ENCODE data around the gene ADGRA3. TPM values are rescaled to one million over a fixed set of nuclear protein-coding genes. Genes with fewer than 3 reads are reported as not detected.

The ADGRA3 gene
- total RNA-seq, 1 experiment from 2014 or later = 29.0 TPM

- Histone ChIP-seq H4K20me1 (ENCODE audit: low read length) (no peaks in the 10 kb centered on the region), H3K9me2 (replicated peaks; ENCODE audit: low read length) (no peaks in the 10 kb centered on the region), H3F3A (ENCODE audit: low read length, unreplicated experiment) (no peaks in the 10 kb centered on the region), H3K4me3 (ENCODE audit: low read length) (no peak overlapping the region), H3K4me1 (ENCODE audit: insufficient read depth, low read length) (0 out of 2 replicates have a peak, but pooled peaks cover under 1% of the 10 kb centered on the region), H3K27me3 (ENCODE audit: low read length) (no peaks in the 10 kb centered on the region), H3K9me3 (ENCODE audit: low read length) (no peaks in the 10 kb centered on the region), H3K4me2 (ENCODE audit: low read length) (no peak overlapping the region), H2AFZ (ENCODE audit: low read length) (no peak overlapping the region), H3K36me3 (ENCODE audit: low read depth, low read length) (no peaks in the 10 kb centered on the region; the same call in 1 of the 2 replicates), H3K27ac (ENCODE audit: low read length) (no peak overlapping the region), H3K79me2 (ENCODE audit: low read length) (no peaks in the 10 kb centered on the region), H3K9ac (ENCODE audit: low read length) (no peak overlapping the region)
- ChIA-PET CTCF (interaction anchor here (0.9 kb wide), 1 partner anchor 197 kb away, joined by 5 read pairs; no protein-coding TSS in a partner anchor), POLR2A (ENCODE audit: unreplicated experiment) (no interaction called here)
- DNase-seq (peak; percentile 32), ATAC-seq (no peak)
- no peak for TF ChIP-seq EZH2 (IDR thresholded peaks at IDR 0.05; ENCODE audit: low read length, unreplicated experiment)
- TF ChIP-seq CTCF (conservative IDR thresholded peaks at IDR 0.05; ENCODE audit: low read depth, low read length) = peak; percentile 65
- TF ChIP-seq EZH2phosphoT487 (IDR thresholded peaks at IDR 0.05; ENCODE audit: borderline replicate concordance, low read length) = no peak
- BruUV-seq (replicated peaks) = no TSS peak
- intact Hi-C loops (cut with micrococcal nuclease) = loop anchor here (1.0 kb wide), 2 partner anchors 197 to 280 kb away; no protein-coding TSS in a partner anchor
Measured at GRCh38 chr4:22410645-22411247, 105.1 kb downstream of the ADGRA3 start.

GRCh38 chr4:22408474-22408873, 107.4 kb downstream of the ADGRA3 start:
- Histone ChIP-seq H3K27me3 (ENCODE audit: low read length) (no peaks in the 10 kb centered on the region), H3K27ac (ENCODE audit: low read length) (no peak overlapping the region), H4K20me1 (ENCODE audit: low read length) (no peaks in the 10 kb centered on the region), H3K79me2 (ENCODE audit: low read length) (no peaks in the 10 kb centered on the region), H3K4me3 (ENCODE audit: low read length) (no peak overlapping the region), H3K9me3 (ENCODE audit: low read length) (no peaks in the 10 kb centered on the region), H2AFZ (ENCODE audit: low read length) (no peak overlapping the region), H3K9ac (ENCODE audit: low read length) (no peak overlapping the region), H3F3A (ENCODE audit: low read length, unreplicated experiment) (no peaks in the 10 kb centered on the region), H3K4me1 (ENCODE audit: insufficient read depth, low read length) (no peaks in the 10 kb centered on the region), H3K36me3 (ENCODE audit: low read depth, low read length) (no peaks in the 10 kb centered on the region; the same call in 1 of the 2 replicates), H3K9me2 (replicated peaks; ENCODE audit: low read length) (no peaks in the 10 kb centered on the region), H3K4me2 (ENCODE audit: low read length) (no peak overlapping the region)
- CTCF ChIA-PET = no interaction called here
- ATAC-seq (no peak), DNase-seq (no peak)
- TF ChIP-seq EZH2phosphoT487 (IDR thresholded peaks at IDR 0.05; ENCODE audit: borderline replicate concordance, low read length) (no peak), CTCF (conservative IDR thresholded peaks at IDR 0.05; ENCODE audit: low read depth, low read length) (no peak), EZH2 (IDR thresholded peaks at IDR 0.05; ENCODE audit: low read length, unreplicated experiment) (no peak)
- no TSS peak for BruUV-seq (replicated peaks)
- intact Hi-C loops (cut with micrococcal nuclease) = no loop called here
- POLR2A ChIA-PET (ENCODE audit: unreplicated experiment) = no interaction called here

- no peak overlapping the region for H3K4me3 ChIP-seq (ENCODE audit: low read length)
- H3K4me2 ChIP-seq (ENCODE audit: low read length) = no peak overlapping the region
- no peaks in the 10 kb centered on the region for H3K9me2 ChIP-seq (replicated peaks; ENCODE audit: low read length)
- no peak for ATAC-seq
- BruUV-seq (replicated peaks) = no TSS peak
- no peaks in the 10 kb centered on the region for H3K4me1 ChIP-seq (ENCODE audit: insufficient read depth, low read length)
- no peaks in the 10 kb centered on the region for H3K79me2 ChIP-seq (ENCODE audit: low read length)
- intact Hi-C loops (cut with micrococcal nuclease) = no loop called here
- POLR2A ChIA-PET (ENCODE audit: unreplicated experiment) = no interaction called here
- DNase-seq = no peak
- H2AFZ ChIP-seq (ENCODE audit: low read length) = no peak overlapping the region
- no peaks in the 10 kb centered on the region for H3K9me3 ChIP-seq (ENCODE audit: low read length)
- no peak overlapping the region for H3K27ac ChIP-seq (ENCODE audit: low read length)
- no peaks in the 10 kb centered on the region for H3K27me3 ChIP-seq (ENCODE audit: low read length)
- TF ChIP-seq EZH2phosphoT487 (IDR thresholded peaks at IDR 0.05; ENCODE audit: borderline replicate concordance, low read length) (no peak), EZH2 (IDR thresholded peaks at IDR 0.05; ENCODE audit: low read length, unreplicated experiment) (no peak), CTCF (conservative IDR thresholded peaks at IDR 0.05; ENCODE audit: low read depth, low read length) (no peak)
- H3F3A ChIP-seq (ENCODE audit: low read length, unreplicated experiment) = no peaks in the 10 kb centered on the region
- CTCF ChIA-PET = no interaction called here
- H3K9ac ChIP-seq (ENCODE audit: low read length) = no peak overlapping the region
- no peaks in the 10 kb centered on the region for H4K20me1 ChIP-seq (ENCODE audit: low read length)
- no peaks in the 10 kb centered on the region; the same call in 1 of the 2 replicates for H3K36me3 ChIP-seq (ENCODE audit: low read depth, low read length)
Measured at GRCh38 chr4:22407361-22407760, 108.5 kb downstream of the ADGRA3 start.
